Measurements from ENCODE around the gene AATK. TPM values are rescaled to one million over a fixed set of nuclear protein-coding genes. Genes with fewer than 3 reads are reported as not detected.

The AATK gene
- total RNA-seq, 2 donors from 2014 or later, result 3.3 to 4.3 TPM

DNA sequence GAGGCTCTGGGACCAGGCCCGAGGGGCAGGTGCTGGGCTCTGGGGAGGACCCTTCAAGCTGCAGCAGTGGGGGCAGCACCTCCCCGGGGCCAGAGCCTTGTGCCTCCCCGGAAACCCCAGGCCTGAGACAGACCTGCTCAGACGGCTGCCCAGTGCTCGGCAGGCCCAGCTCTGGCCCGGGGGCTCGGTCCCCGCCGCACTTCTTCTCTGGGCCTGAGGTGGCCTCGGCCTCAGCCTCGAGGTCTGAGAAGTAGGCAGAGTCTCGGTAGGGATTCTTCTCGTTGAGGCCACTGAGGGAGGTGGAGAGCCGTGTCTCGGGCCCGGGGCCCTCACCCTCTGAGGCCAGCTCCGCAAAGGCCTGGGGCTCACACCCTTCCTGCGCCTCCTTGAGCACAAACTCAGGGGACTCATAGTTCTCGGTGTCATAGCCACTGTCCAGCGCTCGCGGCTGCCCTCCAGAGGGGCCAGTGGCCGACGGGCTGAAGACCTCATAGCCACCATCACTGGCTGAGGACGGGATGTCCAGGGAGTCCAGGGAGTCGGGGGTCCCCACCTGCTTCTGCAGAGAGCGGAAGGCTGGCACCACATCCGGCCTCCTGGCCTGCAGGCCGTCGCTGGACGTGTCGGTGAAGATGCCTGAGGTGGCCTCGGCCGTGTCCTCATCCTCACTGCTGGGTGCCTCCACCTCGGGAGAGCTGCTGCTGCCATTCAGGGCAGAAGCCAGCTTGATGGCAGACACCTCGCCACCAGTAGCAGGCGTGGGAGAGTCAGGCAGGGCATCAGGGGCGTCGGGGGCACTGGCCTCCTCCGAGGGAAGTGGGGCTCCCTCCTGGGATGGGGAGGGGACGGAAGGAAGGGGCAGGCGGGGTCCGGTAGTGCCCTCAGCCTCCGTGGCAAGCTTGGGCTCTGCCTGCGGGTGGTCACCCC is 45.1 kb downstream of the AATK start:
- H3K4me1 Mint-ChIP-seq, result no peaks in the 10 kb centered on the region
- H3K27ac Mint-ChIP-seq, result no peak overlapping the region
- H3K36me3 Mint-ChIP-seq (ENCODE audit: low read depth), result no peaks in the 10 kb centered on the region
- no peaks in the 10 kb centered on the region for H3K27me3 ChIP-seq (ENCODE audit: control insufficient read depth, insufficient read depth, low read length, poor library complexity, severe bottlenecking)
- no peaks in the 10 kb centered on the region for H3K9me3 ChIP-seq (ENCODE audit: control insufficient read depth, low read length)
- H3K4me3 ChIP-seq (ENCODE audit: low read length), result no peak overlapping the region
- no peaks in the 10 kb centered on the region for H3K9me3 Mint-ChIP-seq
- no peaks in the 10 kb centered on the region for H3K36me3 ChIP-seq (ENCODE audit: control insufficient read depth, insufficient read depth, low read length)
- no peaks in the 10 kb centered on the region for H3K27me3 Mint-ChIP-seq (ENCODE audit: insufficient read depth)
- H3K4me1 ChIP-seq (ENCODE audit: control insufficient read depth, insufficient read depth, low read length), result no peaks in the 10 kb centered on the region
- H3K9ac ChIP-seq (ENCODE audit: extremely low read depth, low read length, poor library complexity, severe bottlenecking), result no peak overlapping the region
- DNase-seq, result peak; percentile 79
- WGBS, 2 experiments (ENCODE audit: insufficient coverage in 1 of 2, insufficient read length in 1 of 2), result 88 to 89% methylated on average over 31 to 45 of the region's 45 CpGs
- TF ChIP-seq, protein P1, sequence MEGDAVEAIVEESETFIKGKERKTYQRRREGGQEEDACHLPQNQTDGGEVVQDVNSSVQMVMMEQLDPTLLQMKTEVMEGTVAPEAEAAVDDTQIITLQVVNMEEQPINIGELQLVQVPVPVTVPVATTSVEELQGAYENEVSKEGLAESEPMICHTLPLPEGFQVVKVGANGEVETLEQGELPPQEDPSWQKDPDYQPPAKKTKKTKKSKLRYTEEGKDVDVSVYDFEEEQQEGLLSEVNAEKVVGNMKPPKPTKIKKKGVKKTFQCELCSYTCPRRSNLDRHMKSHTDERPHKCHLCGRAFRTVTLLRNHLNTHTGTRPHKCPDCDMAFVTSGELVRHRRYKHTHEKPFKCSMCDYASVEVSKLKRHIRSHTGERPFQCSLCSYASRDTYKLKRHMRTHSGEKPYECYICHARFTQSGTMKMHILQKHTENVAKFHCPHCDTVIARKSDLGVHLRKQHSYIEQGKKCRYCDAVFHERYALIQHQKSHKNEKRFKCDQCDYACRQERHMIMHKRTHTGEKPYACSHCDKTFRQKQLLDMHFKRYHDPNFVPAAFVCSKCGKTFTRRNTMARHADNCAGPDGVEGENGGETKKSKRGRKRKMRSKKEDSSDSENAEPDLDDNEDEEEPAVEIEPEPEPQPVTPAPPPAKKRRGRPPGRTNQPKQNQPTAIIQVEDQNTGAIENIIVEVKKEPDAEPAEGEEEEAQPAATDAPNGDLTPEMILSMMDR (conservative IDR thresholded peaks at IDR 0.05), result peak; percentile 23
- peak overlapping the region; percentile 4 for H3K27ac ChIP-seq (ENCODE audit: low read depth, low read length)
- H3K4me3 Mint-ChIP-seq, result no peak overlapping the region

DNA sequence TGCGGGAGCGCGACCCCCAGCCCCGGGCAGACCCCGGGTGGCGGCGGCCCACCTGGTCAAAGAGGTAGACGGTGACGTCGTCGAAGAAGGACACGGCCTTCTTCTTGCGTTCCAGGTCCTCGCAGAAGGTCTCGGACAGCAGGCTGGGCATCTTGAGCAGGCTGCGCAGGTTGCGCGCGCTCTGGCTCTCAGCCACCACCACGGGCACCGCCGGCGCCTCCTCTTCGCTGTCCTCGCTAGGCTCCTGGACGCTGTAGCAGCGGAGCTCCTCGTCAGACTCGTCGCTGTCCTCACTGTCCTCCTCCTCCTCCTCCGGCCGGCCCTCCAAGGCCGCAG is 45.9 kb downstream of the AATK start:
- Histone ChIP-seq H3K4me1 (ENCODE audit: control insufficient read depth, insufficient read depth, low read length) (no peaks in the 10 kb centered on the region), H3K27me3 (ENCODE audit: control insufficient read depth, insufficient read depth, low read length, poor library complexity, severe bottlenecking) (no peaks in the 10 kb centered on the region), H3K9ac (ENCODE audit: extremely low read depth, low read length, poor library complexity, severe bottlenecking) (no peak overlapping the region), H3K27ac (ENCODE audit: low read depth, low read length) (peak overlapping the region; percentile 7), H3K36me3 (ENCODE audit: control insufficient read depth, insufficient read depth, low read length) (no peaks in the 10 kb centered on the region), H3K9me3 (ENCODE audit: control insufficient read depth, low read length) (no peaks in the 10 kb centered on the region), H3K4me3 (ENCODE audit: low read length) (no peak overlapping the region)
- H3K27me3 Mint-ChIP-seq (ENCODE audit: insufficient read depth), result no peaks in the 10 kb centered on the region
- TF ChIP-seq, protein P1 (conservative IDR thresholded peaks at IDR 0.05), result no peak
- H3K9me3 Mint-ChIP-seq, result no peaks in the 10 kb centered on the region
- no peak overlapping the region for H3K27ac Mint-ChIP-seq
- H3K4me3 Mint-ChIP-seq, result peak overlapping the region; percentile 49
- no peaks in the 10 kb centered on the region for H3K36me3 Mint-ChIP-seq (ENCODE audit: low read depth)
- H3K4me1 Mint-ChIP-seq, result no peaks in the 10 kb centered on the region
- 96 to 98% methylated on average over 23 to 33 of the region's 33 CpGs for WGBS, 2 experiments (ENCODE audit: insufficient coverage in 1 of 2, insufficient read length in 1 of 2)
- DNase-seq, result no peak

DNA sequence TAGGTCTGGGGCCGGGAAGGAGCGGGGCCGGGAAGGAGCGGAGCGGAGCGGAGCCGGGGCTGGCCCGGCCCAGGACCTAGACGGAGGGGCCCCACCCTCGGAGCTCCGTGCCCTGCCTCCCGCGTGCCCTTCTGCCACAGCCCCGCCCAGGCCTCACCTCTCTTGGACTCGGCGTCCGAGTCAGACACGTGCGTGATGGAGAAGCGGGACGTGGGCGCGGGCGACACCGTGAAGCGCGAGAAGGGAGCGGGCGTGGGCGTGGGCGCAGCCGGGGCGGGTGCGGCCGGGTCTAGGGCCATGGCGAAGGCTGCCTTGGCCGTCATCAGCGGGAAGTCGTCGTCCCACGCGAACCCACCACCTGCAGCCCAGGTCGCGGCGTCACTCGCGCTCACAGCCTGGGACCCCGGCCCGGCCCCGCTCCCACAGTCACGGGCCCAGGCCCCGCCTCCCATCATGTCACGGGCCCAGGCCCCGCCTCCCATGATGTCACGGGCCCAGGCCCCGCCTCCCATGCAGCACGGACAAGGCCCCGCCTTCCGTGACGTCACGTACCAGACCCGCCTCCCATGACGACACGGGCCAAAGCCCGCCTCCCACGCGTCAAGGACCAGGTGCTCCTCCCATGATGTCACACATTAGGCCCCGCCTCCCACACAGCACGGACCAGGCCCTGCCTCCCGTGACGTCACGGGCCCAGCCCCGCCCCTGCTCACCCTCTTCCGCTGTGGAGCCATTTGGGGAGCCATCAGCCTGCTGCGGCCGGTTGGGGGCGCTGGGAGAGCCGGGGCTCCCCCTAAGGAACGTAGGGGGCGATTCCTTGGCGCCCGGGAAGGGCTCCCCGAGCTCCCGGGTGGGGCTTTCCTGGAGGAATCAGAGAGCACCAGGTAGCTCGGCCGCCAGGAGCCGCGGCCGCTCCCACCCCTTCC is 46.5 kb downstream of the AATK start:
- peak overlapping the region; percentile 53 for H3K4me3 ChIP-seq (ENCODE audit: low read length)
- Mint-ChIP-seq H3K4me1 (no peaks in the 10 kb centered on the region), H3K4me3 (peak overlapping the region; percentile 49), H3K27me3 (ENCODE audit: insufficient read depth) (no peaks in the 10 kb centered on the region), H3K27ac (peak overlapping the region; percentile 58), H3K36me3 (ENCODE audit: low read depth) (no peaks in the 10 kb centered on the region), H3K9me3 (no peaks in the 10 kb centered on the region)
- no peaks in the 10 kb centered on the region for H3K9me3 ChIP-seq (ENCODE audit: control insufficient read depth, low read length)
- peak overlapping the region; percentile 7 for H3K27ac ChIP-seq (ENCODE audit: low read depth, low read length)
- no peaks in the 10 kb centered on the region for H3K36me3 ChIP-seq (ENCODE audit: control insufficient read depth, insufficient read depth, low read length)
- peak; percentile 100 for DNase-seq
- TF ChIP-seq, protein P1 (conservative IDR thresholded peaks at IDR 0.05), result peak; percentile 43
- WGBS, 2 experiments (ENCODE audit: insufficient coverage in 1 of 2, insufficient read length in 1 of 2), result 56 to 62% methylated on average over 41 to 89 of the region's 89 CpGs
- H3K27me3 ChIP-seq (ENCODE audit: control insufficient read depth, insufficient read depth, low read length, poor library complexity, severe bottlenecking), result no peaks in the 10 kb centered on the region
- H3K4me1 ChIP-seq (ENCODE audit: control insufficient read depth, insufficient read depth, low read length), result no peaks in the 10 kb centered on the region
- H3K9ac ChIP-seq (ENCODE audit: extremely low read depth, low read length, poor library complexity, severe bottlenecking), result no peak overlapping the region
